ENCODE results near the gene GSDMA. TPM values are rescaled to one million over a fixed set of nuclear protein-coding genes. Genes with fewer than 3 reads are reported as not detected.

Gene GSDMA
- total RNA-seq, 2 experiments from 2014 or later: 0.15 to 0.57 TPM

- intact Hi-C loops (cut with micrococcal nuclease; ENCODE audit: unreplicated experiment): no loop called here
- no peak overlapping the region for H3K4me3 ChIP-seq (ENCODE audit: low read depth, low read length, poor library complexity, severe bottlenecking)
- no peaks in the 10 kb centered on the region for H3K79me2 ChIP-seq (ENCODE audit: insufficient read depth, low read depth, low read length)
- H3K4me2 ChIP-seq (ENCODE audit: low read length): no peak overlapping the region
- no TSS peak for BruUV-seq (replicated peaks)
- no peaks in the 10 kb centered on the region for H4K20me1 ChIP-seq (ENCODE audit: insufficient read depth, low read length)
- ChIA-PET CTCF (ENCODE audit: unreplicated experiment) (no interaction called here), POLR2A (interaction anchor here (1.0 kb wide), 1 partner anchor 12 kb away, joined by 4 read pairs; no protein-coding TSS in a partner anchor)
- no peaks in the 10 kb centered on the region for H3K9me3 ChIP-seq (ENCODE audit: low read length)
- H3K36me3 ChIP-seq (ENCODE audit: insufficient read depth, low read length): no peaks in the 10 kb centered on the region
- TF ChIP-seq EZH2phosphoT487 (IDR thresholded peaks at IDR 0.05; ENCODE audit: borderline replicate concordance, low read depth, low read length): no peak
- TF ChIP-seq CTCF (conservative IDR thresholded peaks at IDR 0.05; ENCODE audit: low read length): no peak
- H3K4me1 ChIP-seq (ENCODE audit: insufficient read depth, low read length, poor library complexity, severe bottlenecking): peaks cover 18% of the 10 kb centered on the region
- no peaks in the 10 kb centered on the region for H3K9me2 ChIP-seq (ENCODE audit: insufficient read depth, low read length)
- DNase-seq (ENCODE audit: low spot score): no peak
- no peak overlapping the region for H2AFZ ChIP-seq (ENCODE audit: low read length)
- no peak overlapping the region for H3K27ac ChIP-seq (ENCODE audit: low read depth, low read length, poor library complexity, severe bottlenecking)
Measured at GRCh38 chr17:39966771-39967170, 4.0 kb downstream of the GSDMA start.

GRCh38 chr17:39968761-39969160 lies 6.0 kb downstream of the GSDMA start:
- no peaks in the 10 kb centered on the region for H3K36me3 ChIP-seq (ENCODE audit: insufficient read depth, low read length)
- peaks cover 7% of the 10 kb centered on the region for H3K4me1 ChIP-seq (ENCODE audit: insufficient read depth, low read length, poor library complexity, severe bottlenecking)
- no peaks in the 10 kb centered on the region for H4K20me1 ChIP-seq (ENCODE audit: insufficient read depth, low read length)
- H3K79me2 ChIP-seq (ENCODE audit: insufficient read depth, low read depth, low read length): no peaks in the 10 kb centered on the region
- ChIA-PET POLR2A (interaction anchor here (0.5 to 1.9 kb wide), 2 partner anchors 9 to 11 kb away, joined by 6 read pairs; partner anchors contain the start of gene PSMD3), CTCF (ENCODE audit: unreplicated experiment) (no interaction called here)
- BruUV-seq (replicated peaks): no TSS peak
- H3K9me3 ChIP-seq (ENCODE audit: low read length): no peaks in the 10 kb centered on the region
- no peaks in the 10 kb centered on the region for H3K9me2 ChIP-seq (ENCODE audit: insufficient read depth, low read length)
- intact Hi-C loops (cut with micrococcal nuclease; ENCODE audit: unreplicated experiment): no loop called here
- no peak overlapping the region for H3K27ac ChIP-seq (ENCODE audit: low read depth, low read length, poor library complexity, severe bottlenecking)
- DNase-seq (ENCODE audit: low spot score): no peak
- no peak overlapping the region for H3K4me3 ChIP-seq (ENCODE audit: low read depth, low read length, poor library complexity, severe bottlenecking)
- H3K4me2 ChIP-seq (ENCODE audit: low read length): no peak overlapping the region
- no peak overlapping the region for H2AFZ ChIP-seq (ENCODE audit: low read length)
- no peak for TF ChIP-seq CTCF (conservative IDR thresholded peaks at IDR 0.05; ENCODE audit: low read length)
- TF ChIP-seq EZH2phosphoT487 (IDR thresholded peaks at IDR 0.05; ENCODE audit: borderline replicate concordance, low read depth, low read length): no peak

GRCh38 chr17:39969375-39969774 lies 6.6 kb downstream of the GSDMA start:
- Histone ChIP-seq H3K4me2 (ENCODE audit: low read length) (no peak overlapping the region), H3K36me3 (ENCODE audit: insufficient read depth, low read length) (no peaks in the 10 kb centered on the region), H3K27ac (ENCODE audit: low read depth, low read length, poor library complexity, severe bottlenecking) (no peak overlapping the region), H4K20me1 (ENCODE audit: insufficient read depth, low read length) (no peaks in the 10 kb centered on the region), H3K9me2 (ENCODE audit: insufficient read depth, low read length) (no peaks in the 10 kb centered on the region), H3K9me3 (ENCODE audit: low read length) (no peaks in the 10 kb centered on the region), H3K4me3 (ENCODE audit: low read depth, low read length, poor library complexity, severe bottlenecking) (no peak overlapping the region), H3K4me1 (ENCODE audit: insufficient read depth, low read length, poor library complexity, severe bottlenecking) (peaks cover 7% of the 10 kb centered on the region), H2AFZ (ENCODE audit: low read length) (no peak overlapping the region), H3K79me2 (ENCODE audit: insufficient read depth, low read depth, low read length) (no peaks in the 10 kb centered on the region)
- POLR2A ChIA-PET: interaction anchor here (1.9 kb wide), 1 partner anchor 10 kb away, joined by 6 read pairs; the partner anchor contains the start of gene PSMD3
- CTCF ChIA-PET (ENCODE audit: unreplicated experiment): no interaction called here
- intact Hi-C loops (cut with micrococcal nuclease; ENCODE audit: unreplicated experiment): no loop called here
- no peak for TF ChIP-seq EZH2phosphoT487 (IDR thresholded peaks at IDR 0.05; ENCODE audit: borderline replicate concordance, low read depth, low read length)
- no peak for TF ChIP-seq CTCF (conservative IDR thresholded peaks at IDR 0.05; ENCODE audit: low read length)
- BruUV-seq (replicated peaks): no TSS peak
- DNase-seq (ENCODE audit: low spot score): no peak

All from OCI-LY7 (cell line).